ENCODE results near the gene TMEM204.

Gene TMEM204

GRCh38 chr16:1518626-1519135 lies 14.8 kb upstream of the TMEM204 start:
- Histone ChIP-seq H2AFZ (ENCODE audit: low read depth, low read length) (no peak overlapping the region), H3K9ac (ENCODE audit: low read length) (no peak overlapping the region), H4K20me1 (ENCODE audit: insufficient read depth, low read length) (no peaks in the 10 kb centered on the region), H3K27ac (ENCODE audit: low read length) (no peak overlapping the region), H3K4me1 (ENCODE audit: low read length) (no peaks in the 10 kb centered on the region), H3K79me2 (ENCODE audit: low read length) (no peaks in the 10 kb centered on the region), H3K4me3 (ENCODE audit: low read length) (no peak overlapping the region), H3K27me3 (ENCODE audit: low read depth, low read length) (no peaks in the 10 kb centered on the region), H3K9me3 (ENCODE audit: insufficient read depth, low read length) (no peaks in the 10 kb centered on the region), H3K4me2 (ENCODE audit: low read length) (no peak overlapping the region), H3K36me3 (replicated peaks; ENCODE audit: low read depth, low read length) (no peaks in the 10 kb centered on the region)
- TF ChIP-seq CTCF (IDR thresholded peaks at IDR 0.05; ENCODE audit: low read depth, low read length) (no peak), EZH2phosphoT487 (IDR thresholded peaks at IDR 0.05; ENCODE audit: low read depth) (no peak)

- Histone ChIP-seq H3K4me3 (ENCODE audit: low read length) (no peak overlapping the region), H3K9ac (ENCODE audit: low read length) (no peak overlapping the region), H3K4me1 (ENCODE audit: low read length) (no peaks in the 10 kb centered on the region), H3K4me2 (ENCODE audit: low read length) (no peak overlapping the region), H4K20me1 (ENCODE audit: insufficient read depth, low read length) (no peaks in the 10 kb centered on the region), H3K27ac (ENCODE audit: low read length) (no peak overlapping the region), H3K79me2 (ENCODE audit: low read length) (no peaks in the 10 kb centered on the region), H3K9me3 (ENCODE audit: insufficient read depth, low read length) (no peaks in the 10 kb centered on the region), H2AFZ (ENCODE audit: low read depth, low read length) (no peak overlapping the region), H3K27me3 (ENCODE audit: low read depth, low read length) (no peaks in the 10 kb centered on the region), H3K36me3 (replicated peaks; ENCODE audit: low read depth, low read length) (no peaks in the 10 kb centered on the region)
- TF ChIP-seq EZH2phosphoT487 (IDR thresholded peaks at IDR 0.05; ENCODE audit: low read depth) (no peak), CTCF (IDR thresholded peaks at IDR 0.05; ENCODE audit: low read depth, low read length) (no peak)
Observed at GRCh38 chr16:1519831-1520230, 13.6 kb upstream of the TMEM204 start.

GRCh38 chr16:1520461-1520860 lies 13.0 kb upstream of the TMEM204 start:
- Histone ChIP-seq H3K9me3 (ENCODE audit: insufficient read depth, low read length) (no peaks in the 10 kb centered on the region), H3K9ac (ENCODE audit: low read length) (no peak overlapping the region), H3K4me2 (ENCODE audit: low read length) (no peak overlapping the region), H3K4me1 (ENCODE audit: low read length) (no peaks in the 10 kb centered on the region), H2AFZ (ENCODE audit: low read depth, low read length) (no peak overlapping the region), H3K27ac (ENCODE audit: low read length) (no peak overlapping the region), H3K36me3 (replicated peaks; ENCODE audit: low read depth, low read length) (no peaks in the 10 kb centered on the region), H4K20me1 (ENCODE audit: insufficient read depth, low read length) (no peaks in the 10 kb centered on the region), H3K27me3 (ENCODE audit: low read depth, low read length) (no peaks in the 10 kb centered on the region), H3K4me3 (ENCODE audit: low read length) (no peak overlapping the region), H3K79me2 (ENCODE audit: low read length) (no peaks in the 10 kb centered on the region)
- TF ChIP-seq CTCF (IDR thresholded peaks at IDR 0.05; ENCODE audit: low read depth, low read length) (no peak), EZH2phosphoT487 (IDR thresholded peaks at IDR 0.05; ENCODE audit: low read depth) (no peak)

- Histone ChIP-seq H3K4me3 (ENCODE audit: low read length) (no peak overlapping the region), H4K20me1 (ENCODE audit: insufficient read depth, low read length) (no peaks in the 10 kb centered on the region), H3K27me3 (ENCODE audit: low read depth, low read length) (no peaks in the 10 kb centered on the region), H3K36me3 (replicated peaks; ENCODE audit: low read depth, low read length) (no peaks in the 10 kb centered on the region), H3K4me2 (ENCODE audit: low read length) (no peak overlapping the region), H3K9ac (ENCODE audit: low read length) (no peak overlapping the region), H3K27ac (ENCODE audit: low read length) (no peak overlapping the region), H2AFZ (ENCODE audit: low read depth, low read length) (no peak overlapping the region), H3K79me2 (ENCODE audit: low read length) (no peaks in the 10 kb centered on the region), H3K9me3 (ENCODE audit: insufficient read depth, low read length) (no peaks in the 10 kb centered on the region), H3K4me1 (ENCODE audit: low read length) (no peaks in the 10 kb centered on the region)
- no peak for TF ChIP-seq CTCF (IDR thresholded peaks at IDR 0.05; ENCODE audit: low read depth, low read length)
- TF ChIP-seq EZH2phosphoT487 (IDR thresholded peaks at IDR 0.05; ENCODE audit: low read depth): no peak
Observed at GRCh38 chr16:1523581-1524245, 9.8 kb upstream of the TMEM204 start.
